ENCODE measurements around the gene AQP9. TPM values are rescaled to one million over a fixed set of nuclear protein-coding genes. Genes with fewer than 3 reads are reported as not detected.

The AQP9 gene
- total RNA-seq, 2 experiments from 2014 or later, result not detected

- Mint-ChIP-seq H3K9me3 (ENCODE audit: insufficient read depth) (no peaks in the 10 kb centered on the region), H3K36me3 (ENCODE audit: low read depth) (no peaks in the 10 kb centered on the region), H3K27ac (no peak overlapping the region), H3K4me1 (ENCODE audit: low read depth) (no peaks in the 10 kb centered on the region), H3K4me3 (no peak overlapping the region), H3K27me3 (ENCODE audit: low read depth) (peaks cover 18% of the 10 kb centered on the region)
- DNase-seq (no peak), ATAC-seq (no peak)
- POLR2A ChIA-PET, result no interaction called here
- CTCF ChIA-PET, result interaction anchor here (3.6 kb wide), 1 partner anchor 14 kb away, joined by 17 read pairs; no protein-coding TSS in a partner anchor
Measured at GRCh38 chr15:58214591-58215340, 76.6 kb downstream of the AQP9 start.

GRCh38 chr15:58217460-58217859, 79.3 kb downstream of the AQP9 start:
- ChIA-PET POLR2A (no interaction called here), CTCF (interaction anchor here (1.3 kb wide), 1 partner anchor 11 kb away, joined by 4 read pairs; no protein-coding TSS in a partner anchor)
- Mint-ChIP-seq H3K36me3 (ENCODE audit: low read depth) (no peaks in the 10 kb centered on the region), H3K27ac (no peak overlapping the region), H3K9me3 (ENCODE audit: insufficient read depth) (no peaks in the 10 kb centered on the region), H3K27me3 (ENCODE audit: low read depth) (peaks cover 26% of the 10 kb centered on the region), H3K4me1 (ENCODE audit: low read depth) (no peaks in the 10 kb centered on the region), H3K4me3 (no peak overlapping the region)
- DNase-seq (no peak), ATAC-seq (no peak)

DNA sequence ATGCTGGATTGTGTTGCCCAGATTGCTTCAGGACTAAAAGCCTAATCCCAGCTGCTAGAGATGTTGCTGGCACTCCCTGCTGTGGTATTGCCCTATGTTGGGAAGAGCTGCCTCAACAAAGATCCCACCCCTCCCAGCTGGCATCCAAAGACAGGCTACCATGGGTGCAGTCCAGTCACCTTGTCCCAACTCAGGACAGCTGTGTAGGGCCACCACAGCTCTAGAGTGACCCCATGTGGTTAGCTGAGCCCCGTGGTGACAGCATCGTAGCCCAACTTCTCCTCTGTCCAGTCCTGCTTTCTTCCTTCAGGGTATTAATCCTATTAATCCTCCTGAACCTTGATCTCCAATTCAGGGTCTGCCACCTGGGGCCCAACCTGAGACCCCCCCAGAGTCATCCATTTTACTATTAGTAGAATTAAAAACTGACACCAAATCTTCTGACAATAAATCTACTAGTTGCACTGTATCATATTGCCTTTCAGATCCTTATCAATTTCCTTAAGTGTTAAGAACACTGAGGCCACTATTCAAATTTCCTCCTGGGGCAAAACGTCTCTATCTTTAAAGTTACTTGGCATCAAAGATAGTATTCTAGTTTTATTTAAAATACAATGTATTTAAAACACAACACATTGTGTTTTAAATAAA, 83.5 kb downstream of the AQP9 start:
- H3K27me3 Mint-ChIP-seq (ENCODE audit: low read depth), result peaks cover 19% of the 10 kb centered on the region
- H3K27ac Mint-ChIP-seq, result no peak overlapping the region
- ChIA-PET CTCF (no interaction called here), POLR2A (no interaction called here)
- no peaks in the 10 kb centered on the region for H3K4me1 Mint-ChIP-seq (ENCODE audit: low read depth)
- H3K36me3 Mint-ChIP-seq (ENCODE audit: low read depth), result no peaks in the 10 kb centered on the region
- no peak for ATAC-seq
- H3K9me3 Mint-ChIP-seq (ENCODE audit: insufficient read depth), result no peaks in the 10 kb centered on the region
- no peak overlapping the region for H3K4me3 Mint-ChIP-seq
- no peak for DNase-seq

- ChIA-PET POLR2A (interaction anchor here (0.6 kb wide), 1 partner anchor 205 kb away, joined by 4 read pairs; no protein-coding TSS in a partner anchor), CTCF (no interaction called here)
- H3K9me3 Mint-ChIP-seq (ENCODE audit: insufficient read depth), result no peaks in the 10 kb centered on the region
- H3K4me3 Mint-ChIP-seq, result no peak overlapping the region
- H3K4me1 Mint-ChIP-seq (ENCODE audit: low read depth), result no peaks in the 10 kb centered on the region
- no peak for DNase-seq
- no peaks in the 10 kb centered on the region for H3K36me3 Mint-ChIP-seq (ENCODE audit: low read depth)
- no peak for ATAC-seq
- H3K27me3 Mint-ChIP-seq (ENCODE audit: low read depth), result peaks cover 19% of the 10 kb centered on the region
- no peak overlapping the region for H3K27ac Mint-ChIP-seq
Measured at GRCh38 chr15:58222679-58223078, 84.5 kb downstream of the AQP9 start.

DNA sequence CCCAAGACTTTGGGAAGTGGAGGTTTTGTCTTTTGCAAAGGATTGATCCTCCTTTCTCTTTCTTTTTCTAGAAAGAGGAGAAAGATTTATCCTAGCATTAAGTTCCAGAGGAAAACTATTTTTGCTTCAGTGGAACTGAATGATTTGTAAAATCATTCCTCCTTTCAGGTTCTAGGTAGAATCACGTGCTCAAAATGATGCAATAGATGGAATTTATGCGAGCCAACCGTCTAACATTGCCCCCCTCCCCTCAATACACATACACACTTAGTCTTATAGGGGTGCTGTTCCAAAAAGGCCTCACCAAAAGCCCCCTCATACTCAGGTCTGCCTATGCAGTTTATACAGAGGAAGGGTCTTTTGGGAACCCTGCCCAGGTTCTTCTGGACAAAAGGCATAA, 85.3 kb downstream of the AQP9 start:
- Mint-ChIP-seq H3K4me3 (no peak overlapping the region), H3K4me1 (ENCODE audit: low read depth) (peaks cover 5% of the 10 kb centered on the region), H3K36me3 (ENCODE audit: low read depth) (no peaks in the 10 kb centered on the region), H3K27me3 (ENCODE audit: low read depth) (peaks cover 17% of the 10 kb centered on the region), H3K27ac (no peak overlapping the region), H3K9me3 (ENCODE audit: insufficient read depth) (no peaks in the 10 kb centered on the region)
- DNase-seq, result no peak
- no peak for ATAC-seq
- ChIA-PET POLR2A (no interaction called here), CTCF (no interaction called here)

- CTCF ChIA-PET, result no interaction called here
- H3K4me1 Mint-ChIP-seq (ENCODE audit: low read depth), result peaks cover 10% of the 10 kb centered on the region
- ATAC-seq, result no peak
Measured at GRCh38 chr15:58224068-58224467, 85.9 kb downstream of the AQP9 start.

GRCh38 chr15:58227706-58228543, 89.7 kb downstream of the AQP9 start:
- ChIA-PET CTCF (interaction anchor here (0.6 to 3.9 kb wide), 54 partner anchors 10 to 1301 kb away, joined by 3 to 25 read pairs (median 3); partner anchors contain the start of gene MINDY2), POLR2A (no interaction called here)
- peaks cover 15% of the 10 kb centered on the region for H3K4me1 Mint-ChIP-seq (ENCODE audit: low read depth)
- ATAC-seq, result peak; percentile 77
- peak; percentile 80 for DNase-seq
- H3K9me3 Mint-ChIP-seq (ENCODE audit: insufficient read depth), result no peaks in the 10 kb centered on the region
- no peak overlapping the region for H3K27ac Mint-ChIP-seq
- peaks cover 13% of the 10 kb centered on the region for H3K27me3 Mint-ChIP-seq (ENCODE audit: low read depth)
- H3K36me3 Mint-ChIP-seq (ENCODE audit: low read depth), result no peaks in the 10 kb centered on the region
- H3K4me3 Mint-ChIP-seq, result no peak overlapping the region

More at GRCh38 chr15:58224068-58224467, 85.9 kb downstream of the AQP9 start:
- no peaks in the 10 kb centered on the region for H3K9me3 Mint-ChIP-seq (ENCODE audit: insufficient read depth)
- H3K4me3 Mint-ChIP-seq, result no peak overlapping the region
- POLR2A ChIA-PET, result no interaction called here
- no peak overlapping the region for H3K27ac Mint-ChIP-seq
- H3K27me3 Mint-ChIP-seq (ENCODE audit: low read depth), result peaks cover 15% of the 10 kb centered on the region
- no peaks in the 10 kb centered on the region for H3K36me3 Mint-ChIP-seq (ENCODE audit: low read depth)
- no peak for DNase-seq

DNA sequence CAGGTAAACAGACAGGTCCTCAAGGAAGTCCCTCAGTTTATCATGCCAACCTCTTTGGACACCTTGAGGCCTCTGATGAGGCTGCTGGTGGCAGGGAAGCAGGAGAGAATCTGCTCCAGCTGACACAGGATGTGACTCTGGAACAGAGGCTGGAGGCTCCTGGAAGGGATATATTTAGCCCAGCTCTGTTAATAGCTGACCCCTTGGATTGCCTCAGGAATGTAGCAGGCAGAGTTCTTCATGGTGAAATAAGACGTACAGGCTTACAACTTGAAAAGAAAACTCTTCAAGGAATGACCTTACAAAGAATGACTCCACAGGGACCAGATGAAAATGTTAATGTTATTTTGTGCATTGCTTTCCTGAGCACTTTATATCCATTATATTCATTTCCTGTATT, 90.5 kb downstream of the AQP9 start:
- H3K27me3 Mint-ChIP-seq (ENCODE audit: low read depth), result peaks cover 17% of the 10 kb centered on the region
- ATAC-seq (no peak), DNase-seq (no peak)
- no peaks in the 10 kb centered on the region for H3K36me3 Mint-ChIP-seq (ENCODE audit: low read depth)
- peaks cover 15% of the 10 kb centered on the region for H3K4me1 Mint-ChIP-seq (ENCODE audit: low read depth)
- no peaks in the 10 kb centered on the region for H3K9me3 Mint-ChIP-seq (ENCODE audit: insufficient read depth)
- CTCF ChIA-PET, result interaction anchor here (0.8 to 3.9 kb wide), 24 partner anchors 11 to 1300 kb away, joined by 3 to 25 read pairs (median 4); no protein-coding TSS in a partner anchor
- POLR2A ChIA-PET, result no interaction called here
- H3K4me3 Mint-ChIP-seq, result no peak overlapping the region
- no peak overlapping the region for H3K27ac Mint-ChIP-seq

- POLR2A ChIA-PET, result no interaction called here
Measured at GRCh38 chr15:58229297-58229768, 91.2 kb downstream of the AQP9 start.

GRCh38 chr15:58232281-58233065, 94.3 kb downstream of the AQP9 start:
- DNase-seq (no peak), ATAC-seq (no peak)
- Mint-ChIP-seq H3K9me3 (ENCODE audit: insufficient read depth) (no peaks in the 10 kb centered on the region), H3K4me1 (ENCODE audit: low read depth) (peaks cover 15% of the 10 kb centered on the region), H3K4me3 (no peak overlapping the region), H3K27me3 (ENCODE audit: low read depth) (peaks cover 20% of the 10 kb centered on the region), H3K27ac (no peak overlapping the region), H3K36me3 (ENCODE audit: low read depth) (no peaks in the 10 kb centered on the region)
- ChIA-PET CTCF (no interaction called here), POLR2A (no interaction called here)

More at GRCh38 chr15:58229297-58229768, 91.2 kb downstream of the AQP9 start:
- ATAC-seq, result no peak
- Mint-ChIP-seq H3K27ac (no peak overlapping the region), H3K4me1 (ENCODE audit: low read depth) (peaks cover 15% of the 10 kb centered on the region), H3K4me3 (no peak overlapping the region), H3K9me3 (ENCODE audit: insufficient read depth) (no peaks in the 10 kb centered on the region), H3K36me3 (ENCODE audit: low read depth) (no peaks in the 10 kb centered on the region), H3K27me3 (ENCODE audit: low read depth) (peaks cover 20% of the 10 kb centered on the region)
- CTCF ChIA-PET, result interaction anchor here (1.0 to 3.9 kb wide), 5 partner anchors 16 to 673 kb away, joined by 3 to 25 read pairs (median 11); no protein-coding TSS in a partner anchor
- DNase-seq, result no peak

- Mint-ChIP-seq H3K9me3 (ENCODE audit: insufficient read depth) (no peaks in the 10 kb centered on the region), H3K27me3 (ENCODE audit: low read depth) (peaks cover 20% of the 10 kb centered on the region), H3K4me3 (no peak overlapping the region), H3K27ac (no peak overlapping the region), H3K36me3 (ENCODE audit: low read depth) (no peaks in the 10 kb centered on the region), H3K4me1 (ENCODE audit: low read depth) (peaks cover 11% of the 10 kb centered on the region)
- CTCF ChIA-PET, result no interaction called here
- ATAC-seq, result no peak
- DNase-seq, result no peak
- POLR2A ChIA-PET, result no interaction called here
Measured at GRCh38 chr15:58233341-58233740, 95.2 kb downstream of the AQP9 start.

Data from activated CD8-positive, alpha-beta T cell treated with anti-CD3 and anti-CD28 coated beads, Interleukin-2, amount 10 ng/mL, durations not matched to agents 7 days and 5 days (primary cell).